NCI-H187 (cell line): Measurements from ENCODE around the gene ALDH1A3.
A peak's percentile ranks its signal among the peaks of the same experiment; 100 is the strongest.

Source experiments
- DNase-seq, 2 experiments: peaks; one replicate each; lab custom pipeline; 2025; lab: John Stamatoyannopoulos, UW

ALDH1A3 gene

GRCh38 chr15:100902436-100903167 lies 23.0 kb downstream of the ALDH1A3 start:
- DNase-seq: no peak

- DNase-seq: no peak
Measured at GRCh38 chr15:100903168-100903554, 23.5 kb downstream of the ALDH1A3 start.

GRCh38 chr15:100905850-100906249 lies 26.2 kb downstream of the ALDH1A3 start:
- DNase-seq: no peak

- no peak for DNase-seq
Measured at GRCh38 chr15:100908466-100908865, 28.8 kb downstream of the ALDH1A3 start.

- no peak for DNase-seq
Measured at GRCh38 chr15:100909565-100909964, 29.9 kb downstream of the ALDH1A3 start.

- DNase-seq: no peak
Measured at GRCh38 chr15:100909989-100910955, 30.6 kb downstream of the ALDH1A3 start.

GRCh38 chr15:100911086-100911485 lies 31.5 kb downstream of the ALDH1A3 start:
- no peak for DNase-seq

GRCh38 chr15:100913961-100914360 lies 34.3 kb downstream of the ALDH1A3 start:
- no peak for DNase-seq

GRCh38 chr15:100914876-100915275 lies 35.2 kb downstream of the ALDH1A3 start:
- DNase-seq: no peak

GRCh38 chr15:100918034-100918689 lies 38.5 kb downstream of the ALDH1A3 start:
- DNase-seq: peak; percentile 52 to 87

GRCh38 chr15:100918690-100919480 lies 39.3 kb downstream of the ALDH1A3 start, which contains the start of gene LRRK1:
LRRK1 (plus strand) TSS chr15:100919357; CDS start chr15:100924633, 5,276 bp downstream.
- peak in 1 of 2 experiments; percentile 69 for DNase-seq

- DNase-seq: no peak
Measured at GRCh38 chr15:100919481-100920405, 40.1 kb downstream of the ALDH1A3 start.

- no peak for DNase-seq
Measured at GRCh38 chr15:100920516-100921135, 41.0 kb downstream of the ALDH1A3 start.

GRCh38 chr15:100922192-100923040 lies 42.8 kb downstream of the ALDH1A3 start:
- DNase-seq: no peak

GRCh38 chr15:100923076-100923475 lies 43.4 kb downstream of the ALDH1A3 start:
- DNase-seq: no peak

- no peak for DNase-seq
Measured at GRCh38 chr15:100923902-100924301, 44.3 kb downstream of the ALDH1A3 start.

- no peak for DNase-seq
Measured at GRCh38 chr15:100924436-100924835, 44.8 kb downstream of the ALDH1A3 start.

- DNase-seq: no peak
Measured at GRCh38 chr15:100925480-100925879, 45.8 kb downstream of the ALDH1A3 start.

- DNase-seq: no peak
Measured at GRCh38 chr15:100926258-100926657, 46.6 kb downstream of the ALDH1A3 start.
